ENCODE data around the gene RPF1.

DNA sequence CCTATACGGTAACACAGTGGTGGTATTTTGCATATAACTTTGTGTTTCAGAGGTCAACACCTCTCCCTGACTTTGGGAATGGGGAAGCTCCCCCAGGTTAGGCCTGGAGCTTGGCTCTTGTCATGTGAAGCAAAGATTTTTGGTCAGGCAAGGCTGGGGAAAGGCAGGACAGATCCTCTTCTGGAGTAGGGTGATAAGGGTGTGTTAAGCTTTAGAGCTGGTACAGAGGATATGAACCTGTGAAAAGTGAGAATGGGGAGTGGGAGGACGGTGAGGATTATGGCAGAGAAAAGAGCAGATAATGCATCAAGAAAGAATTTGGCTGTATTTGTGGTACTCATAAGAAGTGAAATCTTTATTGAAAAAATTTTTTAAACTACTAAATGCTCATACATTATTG is 2.3 kb downstream of the RPF1 start:
- no peak for TF ChIP-seq POLR2A (IDR thresholded peaks at IDR 0.05)
- TF ChIP-seq, protein P1, sequence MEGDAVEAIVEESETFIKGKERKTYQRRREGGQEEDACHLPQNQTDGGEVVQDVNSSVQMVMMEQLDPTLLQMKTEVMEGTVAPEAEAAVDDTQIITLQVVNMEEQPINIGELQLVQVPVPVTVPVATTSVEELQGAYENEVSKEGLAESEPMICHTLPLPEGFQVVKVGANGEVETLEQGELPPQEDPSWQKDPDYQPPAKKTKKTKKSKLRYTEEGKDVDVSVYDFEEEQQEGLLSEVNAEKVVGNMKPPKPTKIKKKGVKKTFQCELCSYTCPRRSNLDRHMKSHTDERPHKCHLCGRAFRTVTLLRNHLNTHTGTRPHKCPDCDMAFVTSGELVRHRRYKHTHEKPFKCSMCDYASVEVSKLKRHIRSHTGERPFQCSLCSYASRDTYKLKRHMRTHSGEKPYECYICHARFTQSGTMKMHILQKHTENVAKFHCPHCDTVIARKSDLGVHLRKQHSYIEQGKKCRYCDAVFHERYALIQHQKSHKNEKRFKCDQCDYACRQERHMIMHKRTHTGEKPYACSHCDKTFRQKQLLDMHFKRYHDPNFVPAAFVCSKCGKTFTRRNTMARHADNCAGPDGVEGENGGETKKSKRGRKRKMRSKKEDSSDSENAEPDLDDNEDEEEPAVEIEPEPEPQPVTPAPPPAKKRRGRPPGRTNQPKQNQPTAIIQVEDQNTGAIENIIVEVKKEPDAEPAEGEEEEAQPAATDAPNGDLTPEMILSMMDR (IDR thresholded peaks at IDR 0.05) = no peak

Data from body of pancreas (tissue), 4 donors.